NCI-H345 treated with DMSO at 0.1 percent for 48 hours (cell line): ENCODE measurements around the gene CLDN4.

Experiments used
- DNase-seq: peaks from one replicate; lab custom pipeline; 2025; ENCODE audit not compliant: unreplicated experiment; lab: John Stamatoyannopoulos, UW

The CLDN4 gene

GRCh38 chr7:73871163-73872011 lies 40.6 kb downstream of the CLDN4 start:
- DNase-seq, result no peak

GRCh38 chr7:73872056-73872908 lies 41.5 kb downstream of the CLDN4 start:
- DNase-seq, result no peak

GRCh38 chr7:73876361-73876760 lies 45.6 kb downstream of the CLDN4 start:
- DNase-seq, result no peak

- DNase-seq, result no peak
These were observed 46.2 kb downstream of the CLDN4 start for GRCh38 chr7:73876973-73877372.

GRCh38 chr7:73879977-73880681 lies 49.3 kb downstream of the CLDN4 start:
- DNase-seq, result no peak

- no peak for DNase-seq
These were observed 50.0 kb downstream of the CLDN4 start for GRCh38 chr7:73880755-73881328.

GRCh38 chr7:73881352-73882046 lies 50.7 kb downstream of the CLDN4 start:
- no peak for DNase-seq

GRCh38 chr7:73882047-73882402 lies 51.2 kb downstream of the CLDN4 start:
- DNase-seq, result no peak
